Right renal pelvis (tissue), 4 donors: Measurements from ENCODE around the gene USP17L20. TPM values are rescaled to one million over a fixed set of nuclear protein-coding genes. Genes with fewer than 3 reads are reported as not detected.
"Not testable (repeated sequence)": the region's sequence is repeated elsewhere in the genome, so short reads cannot be mapped to it uniquely, and the experiment has no call there.

ENCODE experiments used
- DNase-seq, 4 donors: peaks; one replicate each; pipeline ENCODE4 v3.0.0-alpha.2; 2013; ENCODE audit warnings: low read depth in 4 of 4, low spot score in 3 of 4, missing footprints in 1 of 4
- polyA plus RNA-seq, 4 donors: library from polyadenylated mRNA; unstranded; fragments of 120-200 nt; gene quantifications; one replicate each; pipeline ENCODE4 v1.2.1, GENCODE V29; 2013; ENCODE audit not compliant: insufficient read length in 4 of 4

The USP17L20 gene, protein sequence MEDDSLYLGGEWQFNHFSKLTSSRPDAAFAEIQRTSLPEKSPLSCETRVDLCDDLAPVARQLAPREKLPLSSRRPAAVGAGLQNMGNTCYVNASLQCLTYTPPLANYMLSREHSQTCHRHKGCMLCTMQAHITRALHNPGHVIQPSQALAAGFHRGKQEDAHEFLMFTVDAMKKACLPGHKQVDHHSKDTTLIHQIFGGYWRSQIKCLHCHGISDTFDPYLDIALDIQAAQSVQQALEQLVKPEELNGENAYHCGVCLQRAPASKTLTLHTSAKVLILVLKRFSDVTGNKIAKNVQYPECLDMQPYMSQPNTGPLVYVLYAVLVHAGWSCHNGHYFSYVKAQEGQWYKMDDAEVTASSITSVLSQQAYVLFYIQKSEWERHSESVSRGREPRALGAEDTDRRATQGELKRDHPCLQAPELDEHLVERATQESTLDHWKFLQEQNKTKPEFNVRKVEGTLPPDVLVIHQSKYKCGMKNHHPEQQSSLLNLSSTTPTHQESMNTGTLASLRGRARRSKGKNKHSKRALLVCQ
- polyA plus RNA-seq, result not detected

DNA sequence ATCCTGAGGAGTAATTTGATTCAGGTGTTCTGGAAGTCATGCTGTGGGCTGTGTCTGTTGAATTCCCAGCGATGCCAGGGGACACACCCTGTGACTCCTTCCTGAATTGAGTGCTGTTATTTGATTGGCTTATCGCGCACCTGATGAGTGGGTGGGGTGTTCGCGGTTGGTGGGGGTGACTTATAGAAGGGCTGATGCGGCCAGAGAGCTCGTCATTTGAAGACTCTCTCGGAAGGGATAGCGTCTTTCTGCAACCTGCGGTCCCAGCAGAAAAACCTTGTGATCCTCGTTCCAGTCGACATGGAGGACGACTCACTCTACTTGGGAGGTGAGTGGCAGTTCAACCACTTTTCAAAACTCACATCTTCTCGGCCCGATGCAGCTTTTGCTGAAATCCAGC, at the start of gene USP17L20:
Gene USP17L20, plus strand, starts transcription at position 301 of the 400 bp plus-strand sequence. Its CDS starts 0 bp downstream, at position 301.
- not testable (repeated sequence) for DNase-seq

GRCh38 chr4:9210357-9210756, 47.6 kb upstream of the USP17L20 start, which contains the start of gene USP17L10:
USP17L10 (plus strand) TSS chr4:9210657; CDS start chr4:9210657, 0 bp downstream.
- not testable (repeated sequence) for DNase-seq

DNA sequence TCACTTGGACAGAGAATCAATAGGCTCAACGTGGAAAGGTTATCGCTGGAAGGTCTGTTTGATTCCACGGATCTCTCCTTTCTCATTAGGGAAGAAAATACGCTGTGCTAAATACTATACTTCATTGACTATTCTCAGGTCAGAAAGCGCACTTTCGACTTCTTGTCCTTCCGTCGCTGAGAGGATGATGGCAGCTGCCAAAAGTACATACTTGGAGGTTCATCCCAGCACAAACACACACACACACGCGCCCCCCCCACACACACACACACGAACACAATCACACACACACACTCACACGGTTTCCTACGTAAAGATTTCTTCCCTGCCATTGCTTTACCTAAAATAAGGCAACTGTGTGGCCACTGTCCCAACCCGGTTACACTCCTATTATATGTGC, 43.2 kb upstream of the USP17L20 start:
- DNase-seq, result not testable (repeated sequence)

- not testable (repeated sequence) for DNase-seq
Observed at GRCh38 chr4:9215105-9215504, 42.8 kb upstream of the USP17L20 start, which contains the start of gene USP17L11. USP17L11 (plus strand) TSS chr4:9215405; CDS start chr4:9215405, 0 bp downstream.

DNA sequence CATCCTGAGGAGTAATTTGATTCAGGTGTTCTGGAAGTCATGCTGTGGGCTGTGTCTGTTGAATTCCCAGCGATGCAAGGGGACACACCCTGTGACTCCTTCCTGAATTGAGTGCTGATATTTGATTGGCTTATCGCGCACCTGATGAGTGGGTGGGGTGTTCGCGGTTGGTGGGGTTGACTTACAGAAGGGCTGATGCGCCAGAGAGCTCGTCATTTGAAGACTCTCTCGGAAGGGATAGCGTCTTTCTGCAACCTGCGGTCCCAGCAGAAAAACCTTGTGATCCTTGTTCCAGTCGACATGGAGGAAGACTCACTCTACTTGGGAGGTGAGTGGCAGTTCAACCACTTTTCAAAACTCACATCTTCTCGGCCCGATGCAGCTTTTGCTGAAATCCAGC, 38.1 kb upstream of the USP17L20 start, which contains the start of gene USP17L12:
Gene USP17L12, plus strand, starts transcription at position 301 of the 400 bp plus-strand sequence. Its CDS starts 0 bp downstream, at position 301.
- not testable (repeated sequence) for DNase-seq

DNA sequence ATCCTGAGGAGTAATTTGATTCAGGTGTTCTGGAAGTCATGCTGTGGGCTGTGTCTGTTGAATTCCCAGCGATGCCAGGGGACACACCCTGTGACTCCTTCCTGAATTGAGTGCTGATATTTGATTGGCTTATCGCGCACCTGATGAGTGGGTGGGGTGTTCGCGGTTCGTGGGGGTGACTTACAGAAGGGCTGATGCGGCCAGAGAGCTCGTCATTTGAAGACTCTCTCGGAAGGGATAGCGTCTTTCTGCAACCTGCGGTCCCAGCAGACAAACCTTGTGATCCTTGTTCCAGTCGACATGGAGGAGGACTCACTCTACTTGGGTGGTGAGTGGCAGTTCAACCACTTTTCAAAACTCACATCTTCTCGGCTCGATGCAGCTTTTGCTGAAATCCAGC, 33.3 kb upstream of the USP17L20 start, which contains the start of gene USP17L13:
Gene USP17L13, plus strand, starts transcription at position 301 of the 400 bp plus-strand sequence. Its CDS starts 0 bp downstream, at position 301.
- not testable (repeated sequence) for DNase-seq

- DNase-seq, result not testable (repeated sequence)
Observed at GRCh38 chr4:9230249-9230648, 27.7 kb upstream of the USP17L20 start.

DNA sequence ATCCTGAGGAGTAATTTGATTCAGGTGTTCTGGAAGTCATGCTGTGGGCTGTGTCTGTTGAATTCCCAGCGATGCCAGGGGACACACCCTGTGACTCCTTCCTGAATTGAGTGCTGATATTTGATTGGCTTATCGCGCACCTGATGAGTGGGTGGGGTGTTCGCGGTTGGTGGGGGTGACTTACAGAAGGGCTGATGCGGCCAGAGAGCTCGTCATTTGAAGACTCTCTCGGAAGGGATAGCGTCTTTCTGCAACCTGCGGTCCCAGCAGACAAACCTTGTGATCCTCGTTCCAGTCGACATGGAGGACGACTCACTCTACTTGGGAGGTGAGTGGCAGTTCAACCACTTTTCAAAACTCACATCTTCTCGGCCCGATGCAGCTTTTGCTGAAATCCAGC, 23.8 kb upstream of the USP17L20 start, which contains the start of gene USP17L15:
Gene USP17L15, plus strand, starts transcription at position 301 of the 400 bp plus-strand sequence. Its CDS starts 0 bp downstream, at position 301.
- DNase-seq, result not testable (repeated sequence)

DNA sequence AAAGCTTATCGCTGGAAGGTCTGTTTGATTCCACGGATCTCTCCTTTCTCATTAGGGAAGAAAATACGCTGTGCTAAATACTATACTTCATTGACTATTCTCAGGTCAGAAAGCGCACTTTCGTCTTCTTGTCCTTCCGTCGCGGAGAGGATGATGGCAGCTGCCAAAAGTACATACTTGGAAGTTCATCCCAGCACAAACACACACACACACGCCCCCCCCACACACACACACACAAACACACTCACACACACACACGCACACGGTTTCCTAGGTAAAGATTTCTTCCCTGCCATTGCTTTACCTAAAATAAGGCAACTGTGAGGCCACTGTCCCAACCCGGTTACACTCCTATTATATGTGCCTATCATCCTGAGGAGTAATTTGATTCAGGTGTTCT, 19.5 kb upstream of the USP17L20 start:
- DNase-seq, result not testable (repeated sequence)

- not testable (repeated sequence) for DNase-seq
Observed at GRCh38 chr4:9243579-9243978, 14.3 kb upstream of the USP17L20 start, which contains the start of gene USP17L17. USP17L17 (plus strand) TSS chr4:9243879; CDS start chr4:9243879, 0 bp downstream.

- not testable (repeated sequence) for DNase-seq
Observed at GRCh38 chr4:9247953-9248680, 9.8 kb upstream of the USP17L20 start, which contains the start of gene USP17L18. USP17L18 (plus strand) TSS chr4:9248630; CDS start chr4:9248630, 0 bp downstream.

DNA sequence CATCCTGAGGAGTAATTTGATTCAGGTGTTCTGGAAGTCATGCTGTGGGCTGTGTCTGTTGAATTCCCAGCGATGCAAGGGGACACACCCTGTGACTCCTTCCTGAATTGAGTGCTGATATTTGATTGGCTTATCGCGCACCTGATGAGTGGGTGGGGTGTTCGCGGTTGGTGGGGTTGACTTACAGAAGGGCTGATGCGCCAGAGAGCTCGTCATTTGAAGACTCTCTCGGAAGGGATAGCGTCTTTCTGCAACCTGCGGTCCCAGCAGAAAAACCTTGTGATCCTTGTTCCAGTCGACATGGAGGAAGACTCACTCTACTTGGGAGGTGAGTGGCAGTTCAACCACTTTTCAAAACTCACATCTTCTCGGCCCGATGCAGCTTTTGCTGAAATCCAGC, 4.8 kb upstream of the USP17L20 start, which contains the start of gene USP17L19:
Gene USP17L19, plus strand, starts transcription at position 301 of the 400 bp plus-strand sequence. Its CDS starts 0 bp downstream, at position 301.
- DNase-seq, result not testable (repeated sequence)

GRCh38 chr4:9262572-9262971, 4.6 kb downstream of the USP17L20 start, which contains the start of gene USP17L21:
USP17L21 (plus strand) TSS chr4:9262872; CDS start chr4:9262872, 0 bp downstream.
- DNase-seq, result not testable (repeated sequence)

DNA sequence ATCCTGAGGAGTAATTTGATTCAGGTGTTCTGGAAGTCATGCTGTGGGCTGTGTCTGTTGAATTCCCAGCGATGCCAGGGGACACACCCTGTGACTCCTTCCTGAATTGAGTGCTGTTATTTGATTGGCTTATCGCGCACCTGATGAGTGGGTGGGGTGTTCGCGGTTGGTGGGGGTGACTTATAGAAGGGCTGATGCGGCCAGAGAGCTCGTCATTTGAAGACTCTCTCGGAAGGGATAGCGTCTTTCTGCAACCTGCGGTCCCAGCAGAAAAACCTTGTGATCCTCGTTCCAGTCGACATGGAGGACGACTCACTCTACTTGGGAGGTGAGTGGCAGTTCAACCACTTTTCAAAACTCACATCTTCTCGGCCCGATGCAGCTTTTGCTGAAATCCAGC, 9.4 kb downstream of the USP17L20 start, which contains the start of gene USP17L22:
Gene USP17L22, plus strand, starts transcription at position 301 of the 400 bp plus-strand sequence. Its CDS starts 0 bp downstream, at position 301.
- not testable (repeated sequence) for DNase-seq

DNA sequence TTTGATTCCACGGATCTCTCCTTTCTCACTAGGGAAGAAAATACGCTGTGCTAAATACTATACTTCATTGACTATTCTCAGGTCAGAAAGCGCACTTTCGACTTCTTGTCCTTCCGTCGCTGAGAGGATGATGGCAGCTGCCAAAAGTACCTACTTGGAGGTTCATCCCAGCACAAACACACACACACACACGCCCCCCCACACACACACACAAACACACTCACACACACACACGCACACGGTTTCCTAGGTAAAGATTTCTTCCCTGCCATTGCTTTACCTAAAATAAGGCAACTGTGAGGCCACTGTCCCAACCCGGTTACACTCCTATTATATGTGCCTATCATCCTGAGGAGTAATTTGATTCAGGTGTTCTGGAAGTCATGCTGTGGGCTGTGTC, 13.8 kb downstream of the USP17L20 start:
- not testable (repeated sequence) for DNase-seq

Other genes starting within 250 kb of the USP17L20 start
- gene FAM90A26, start 87.7 kb upstream of the USP17L20 start, polyA plus RNA-seq, result under 1 TPM in 1 of 4 donors, not detected in 3; 0.05 TPM
- not detected for gene USP17L10, start 47.5 kb upstream of the USP17L20 start, polyA plus RNA-seq
- not detected for gene USP17L11, start 42.7 kb upstream of the USP17L20 start, polyA plus RNA-seq
- gene USP17L12, start 38.0 kb upstream of the USP17L20 start, polyA plus RNA-seq, result not detected
- not detected for gene USP17L13, start 33.2 kb upstream of the USP17L20 start, polyA plus RNA-seq
- under 1 TPM in 1 of 4 donors, not detected in 3; 0.11 TPM for gene USP17L15, start 23.7 kb upstream of the USP17L20 start, polyA plus RNA-seq
- gene USP17L17, start 14.2 kb upstream of the USP17L20 start, polyA plus RNA-seq, result not detected
- gene USP17L18, start 9.5 kb upstream of the USP17L20 start, polyA plus RNA-seq, result not detected
- gene USP17L19, start 4.7 kb upstream of the USP17L20 start, polyA plus RNA-seq, result not detected
- gene USP17L21, start 4.7 kb downstream of the USP17L20 start, polyA plus RNA-seq, result not detected
- gene USP17L22, start 9.5 kb downstream of the USP17L20 start, polyA plus RNA-seq, result not detected
- not detected for gene USP17L24, start 67.0 kb downstream of the USP17L20 start, polyA plus RNA-seq
- gene USP17L25, start 71.8 kb downstream of the USP17L20 start, polyA plus RNA-seq, result not detected
- gene USP17L26, start 76.5 kb downstream of the USP17L20 start, polyA plus RNA-seq, result not detected
- gene USP17L5, start 81.3 kb downstream of the USP17L20 start, polyA plus RNA-seq, result not detected
- gene USP17L27, start 86.0 kb downstream of the USP17L20 start, polyA plus RNA-seq, result not detected
- gene USP17L28, start 90.8 kb downstream of the USP17L20 start, polyA plus RNA-seq, result not detected
- gene USP17L29, start 95.5 kb downstream of the USP17L20 start, polyA plus RNA-seq, result not detected
- gene USP17L30, start 105.0 kb downstream of the USP17L20 start, polyA plus RNA-seq, result not detected
- not detected for gene DEFB131A, start 186.3 kb downstream of the USP17L20 start, polyA plus RNA-seq